Placental pericyte (primary cell): Measurements from ENCODE around the gene AMTN. TPM values are rescaled to one million over a fixed set of nuclear protein-coding genes. Genes with fewer than 3 reads are reported as not detected.

Source experiments
- total RNA-seq: library from RNA; depleted of rRNA; stranded (reverse); fragments of >200 nt; gene quantifications from 2 replicates; pipeline ENCODE4 v1.2.3, GENCODE V29; 2012

AMTN gene
- total RNA-seq = 0.43 TPM in 1 of 2 replicates, not detected in the other

GRCh38 chr4:70518269-70518668 lies at the start of gene AMTN:
Gene AMTN (plus strand): TSS chr4:70518569. CDS start chr4:70518778, 209 bp downstream.

DNA sequence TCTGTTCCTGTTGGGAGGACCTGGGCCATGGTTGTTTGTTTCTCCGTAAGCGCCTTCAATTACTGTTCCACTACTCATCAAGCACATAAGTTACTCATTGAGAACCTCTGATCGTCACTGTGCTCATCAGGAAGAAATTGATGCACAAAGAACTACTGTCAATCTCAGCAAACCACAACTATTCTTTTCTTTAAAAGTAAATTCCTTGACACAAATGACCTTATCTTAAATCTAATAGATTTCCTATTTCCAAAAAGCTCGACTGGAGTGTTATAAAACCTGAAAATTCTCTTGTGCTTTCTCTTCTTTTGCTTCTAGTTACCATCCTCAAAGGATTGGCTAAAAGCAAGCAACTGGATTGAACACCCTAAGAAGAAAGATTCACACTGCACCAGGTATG lies 46.5 kb upstream of the AMTN start, which contains the start of gene MUC7:
Gene MUC7, plus strand, starts transcription at position 301 of the 400 bp plus-strand sequence. CDS start 1,825 bp downstream, outside the sequence.

Other genes starting within 250 kb of the AMTN start
- gene CABS1, start 183.6 kb upstream of the AMTN start, total RNA-seq = not detected in 2 replicates
- not detected in 2 replicates for gene SMR3A, start 157.8 kb upstream of the AMTN start, total RNA-seq
- not detected in 2 replicates for gene SMR3B, start 135.4 kb upstream of the AMTN start, total RNA-seq
- gene OPRPN, start 120.6 kb upstream of the AMTN start, total RNA-seq = not detected in 2 replicates
- not detected in 2 replicates for gene MUC7, start 46.4 kb upstream of the AMTN start, total RNA-seq
- gene AMBN, start 73.7 kb downstream of the AMTN start, total RNA-seq = not detected in 2 replicates
- 0.14 TPM in 1 of 2 replicates, not detected in the other for gene ENAM, start 110.2 kb downstream of the AMTN start, total RNA-seq
- gene JCHAIN, start 147.9 kb downstream of the AMTN start, total RNA-seq = 2.6 TPM in 1 of 2 replicates, not detected in the other
- 17.5 and 26.0 TPM in 2 replicates for gene UTP3, start 170.0 kb downstream of the AMTN start, total RNA-seq
- 37.5 and 50.8 TPM in 2 replicates for gene RUFY3, start 203.4 kb downstream of the AMTN start, total RNA-seq